GM18505 (cell line): ENCODE data around the gene OAF.

Experiments used
- ATAC-seq: cut with Tn5 transposase; IDR thresholded peaks from one replicate; pipeline ENCODE4 v1.9.1; 2021; ENCODE audit not compliant: unreplicated experiment
- POLR2A ChIP-seq: IDR thresholded peaks from 4 replicates; pipeline ENCODE4 v1.6.1; 2011; ENCODE audit warnings: borderline replicate concordance; ENCODE audit not compliant: insufficient read depth, insufficient read length; ENCODE audit errors: extremely low read depth

The OAF gene

GRCh38 chr11:120203626-120204025 is 7.2 kb upstream of the OAF start:
- no peak for ATAC-seq

GRCh38 chr11:120205596-120206161 is 5.2 kb upstream of the OAF start:
- no peak for ATAC-seq
- no peak for TF ChIP-seq POLR2A

More at GRCh38 chr11:120203626-120204025, 7.2 kb upstream of the OAF start:
- no peak for TF ChIP-seq POLR2A

GRCh38 chr11:120207512-120207911 is 3.3 kb upstream of the OAF start:
- TF ChIP-seq POLR2A, result no peak
- no peak for ATAC-seq

GRCh38 chr11:120208001-120208441 is 2.8 kb upstream of the OAF start:
- TF ChIP-seq POLR2A, result no peak
- no peak for ATAC-seq

GRCh38 chr11:120208777-120209176 is 2.1 kb upstream of the OAF start:
- no peak for ATAC-seq
- no peak for TF ChIP-seq POLR2A

- ATAC-seq, result no peak
Observed at GRCh38 chr11:120209746-120210625, 846 bp upstream of the OAF start.

GRCh38 chr11:120211522-120212258 is 858 bp downstream of the OAF start:
- peak; percentile 7 for ATAC-seq
- TF ChIP-seq POLR2A, result no peak

More at GRCh38 chr11:120209746-120210625, 846 bp upstream of the OAF start:
- no peak for TF ChIP-seq POLR2A

GRCh38 chr11:120212259-120212878 is 1.5 kb downstream of the OAF start:
- no peak for ATAC-seq
- TF ChIP-seq POLR2A, result no peak

- ATAC-seq, result no peak
- no peak for TF ChIP-seq POLR2A
Observed at GRCh38 chr11:120212926-120213325, 2.1 kb downstream of the OAF start.

- TF ChIP-seq POLR2A, result no peak
- no peak for ATAC-seq
Observed at GRCh38 chr11:120214581-120214980, 3.7 kb downstream of the OAF start.

- no peak for TF ChIP-seq POLR2A
- ATAC-seq, result no peak
Observed at GRCh38 chr11:120215634-120216033, 4.8 kb downstream of the OAF start.

- ATAC-seq, result no peak
- TF ChIP-seq POLR2A, result no peak
Observed at GRCh38 chr11:120216426-120217102, 5.7 kb downstream of the OAF start.
